HG03196 (cell line): ENCODE measurements around the gene FERMT2.

ENCODE experiments used
- ATAC-seq: cut with Tn5 transposase; IDR thresholded peaks from one replicate; pipeline ENCODE4 v1.9.1; 2021; ENCODE audit not compliant: unreplicated experiment

FERMT2 gene

DNA sequence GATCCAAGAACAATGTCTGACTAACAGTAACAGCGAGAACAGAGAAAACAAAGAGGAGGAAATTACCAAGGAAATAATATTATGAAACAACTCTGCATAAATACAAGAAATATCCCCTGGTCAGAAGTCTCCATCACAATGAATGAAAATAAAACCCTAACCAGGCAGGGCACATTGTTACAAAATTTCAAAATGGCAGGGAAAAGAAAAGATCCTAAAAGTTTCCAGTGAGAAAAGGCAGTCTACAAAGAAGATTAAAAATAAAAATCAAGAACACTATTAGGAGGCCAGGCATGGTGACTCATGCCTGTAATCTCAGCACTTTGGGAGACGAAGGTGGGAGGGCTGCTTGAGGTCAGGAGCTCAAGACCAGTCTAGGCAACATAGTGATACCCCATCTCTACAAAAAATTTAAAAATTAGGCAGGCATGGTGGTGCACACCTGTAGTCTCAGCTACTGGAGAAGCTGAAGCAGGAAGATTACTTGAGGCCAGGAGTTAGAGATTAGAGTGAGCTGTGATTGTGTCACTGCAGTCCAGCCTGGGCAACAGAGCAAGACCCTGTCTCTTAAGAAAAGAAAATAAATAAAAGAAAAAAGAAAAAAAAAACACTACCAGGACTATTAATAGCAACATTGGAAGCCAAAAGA lies 47.8 kb downstream of the FERMT2 start:
- no peak for ATAC-seq

DNA sequence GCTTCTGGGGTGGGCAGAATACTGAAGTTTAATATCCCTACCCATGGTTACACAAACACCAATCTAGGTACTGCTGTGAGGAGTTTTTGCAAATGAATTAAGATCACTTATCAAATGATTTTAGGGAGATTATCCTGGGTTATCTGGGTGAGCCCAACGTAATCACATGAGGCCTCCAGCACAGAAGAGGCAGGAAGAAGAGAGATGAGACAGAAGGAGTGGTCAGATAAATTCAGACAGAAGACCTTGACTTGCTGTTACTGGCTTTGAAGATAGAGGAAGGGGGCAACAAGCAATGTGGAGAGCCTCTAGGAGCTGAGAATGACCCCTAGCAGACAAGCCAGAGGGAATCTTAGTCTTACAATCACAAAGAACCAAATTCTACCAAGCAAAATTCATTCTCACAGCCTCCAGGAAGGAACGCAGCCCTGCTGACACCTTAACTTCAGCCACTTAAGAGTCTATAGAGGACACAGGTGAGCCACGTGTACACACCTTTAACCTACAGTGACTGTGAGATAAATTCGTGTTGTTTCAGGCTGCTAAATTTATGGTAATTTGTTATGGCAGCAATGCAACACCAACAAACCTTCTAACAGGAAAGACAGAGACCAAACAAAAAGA lies 49.4 kb downstream of the FERMT2 start:
- no peak for ATAC-seq

DNA sequence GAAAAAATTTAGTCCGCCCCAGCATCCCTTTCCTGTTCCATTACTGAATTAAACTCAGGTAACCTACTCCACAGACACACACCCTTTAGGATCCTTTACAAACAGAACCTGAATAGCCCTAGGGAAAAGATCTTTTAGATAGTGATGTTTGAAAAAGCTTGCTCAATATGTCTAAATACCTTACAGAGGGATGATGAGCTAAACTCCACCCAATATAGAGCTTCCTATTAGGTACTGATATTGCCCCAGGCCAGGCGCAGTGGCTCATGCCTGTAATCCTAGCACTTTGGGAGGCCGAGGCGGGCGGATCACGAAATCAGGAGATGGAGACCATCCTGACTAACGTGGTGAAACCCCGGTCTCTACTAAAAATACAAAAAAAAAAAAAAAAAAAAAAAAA lies 50.1 kb downstream of the FERMT2 start:
- no peak for ATAC-seq

DNA sequence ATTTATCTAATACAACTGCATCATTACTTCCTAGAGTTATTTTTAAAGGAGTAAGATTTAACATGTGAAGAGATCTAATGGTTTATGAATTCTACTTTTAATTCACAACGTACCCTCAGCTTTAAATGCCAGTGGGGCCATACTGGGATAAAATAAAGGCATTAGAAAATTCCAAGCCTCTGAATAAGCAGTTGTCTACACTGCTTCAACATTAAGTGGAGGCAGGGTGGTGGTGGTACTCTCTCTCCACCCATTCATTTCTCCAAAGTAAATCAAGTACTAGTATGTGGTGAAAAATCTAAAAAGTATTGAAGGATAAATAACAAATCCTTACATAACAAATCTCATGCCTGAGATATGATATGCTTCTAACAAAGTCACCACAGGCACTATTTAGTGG lies 52.4 kb downstream of the FERMT2 start:
- ATAC-seq = no peak

DNA sequence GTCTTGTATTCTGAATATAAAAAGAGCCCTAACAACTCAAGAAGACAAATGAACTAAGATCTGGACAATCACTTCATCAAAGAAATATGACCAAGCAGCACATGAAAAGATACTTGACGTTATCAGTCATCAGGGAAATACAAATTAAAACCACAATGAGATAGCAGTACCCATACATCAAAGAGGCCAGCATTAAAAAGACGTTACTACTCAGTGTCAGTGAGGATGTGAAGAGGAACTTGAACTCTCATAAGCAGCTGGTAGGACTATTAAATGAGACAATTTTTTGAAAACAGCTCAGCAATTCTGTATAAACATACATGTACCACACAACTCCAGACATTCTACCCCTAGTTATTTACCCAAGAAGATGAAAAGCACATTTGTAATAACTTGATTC lies 55.9 kb downstream of the FERMT2 start:
- no peak for ATAC-seq

DNA sequence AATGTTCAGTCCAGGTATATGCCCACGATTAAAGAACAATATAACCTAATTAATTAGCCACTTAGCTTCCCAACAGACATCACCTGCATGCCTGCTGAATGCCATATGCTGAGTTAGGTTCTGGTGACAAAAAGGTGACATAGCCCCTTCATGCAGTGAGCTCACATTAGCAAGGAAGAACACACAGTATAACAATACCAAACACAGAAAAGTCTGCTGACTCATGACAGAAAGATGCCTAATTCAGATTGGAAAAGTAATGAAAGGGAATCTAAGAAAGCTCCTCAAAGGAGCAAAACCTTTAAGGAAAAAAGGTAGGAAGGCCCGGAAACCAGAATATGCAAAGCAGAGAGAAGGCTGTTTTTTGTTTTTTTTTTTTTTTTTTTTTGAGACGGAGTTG lies 59.0 kb downstream of the FERMT2 start:
- no peak for ATAC-seq

DNA sequence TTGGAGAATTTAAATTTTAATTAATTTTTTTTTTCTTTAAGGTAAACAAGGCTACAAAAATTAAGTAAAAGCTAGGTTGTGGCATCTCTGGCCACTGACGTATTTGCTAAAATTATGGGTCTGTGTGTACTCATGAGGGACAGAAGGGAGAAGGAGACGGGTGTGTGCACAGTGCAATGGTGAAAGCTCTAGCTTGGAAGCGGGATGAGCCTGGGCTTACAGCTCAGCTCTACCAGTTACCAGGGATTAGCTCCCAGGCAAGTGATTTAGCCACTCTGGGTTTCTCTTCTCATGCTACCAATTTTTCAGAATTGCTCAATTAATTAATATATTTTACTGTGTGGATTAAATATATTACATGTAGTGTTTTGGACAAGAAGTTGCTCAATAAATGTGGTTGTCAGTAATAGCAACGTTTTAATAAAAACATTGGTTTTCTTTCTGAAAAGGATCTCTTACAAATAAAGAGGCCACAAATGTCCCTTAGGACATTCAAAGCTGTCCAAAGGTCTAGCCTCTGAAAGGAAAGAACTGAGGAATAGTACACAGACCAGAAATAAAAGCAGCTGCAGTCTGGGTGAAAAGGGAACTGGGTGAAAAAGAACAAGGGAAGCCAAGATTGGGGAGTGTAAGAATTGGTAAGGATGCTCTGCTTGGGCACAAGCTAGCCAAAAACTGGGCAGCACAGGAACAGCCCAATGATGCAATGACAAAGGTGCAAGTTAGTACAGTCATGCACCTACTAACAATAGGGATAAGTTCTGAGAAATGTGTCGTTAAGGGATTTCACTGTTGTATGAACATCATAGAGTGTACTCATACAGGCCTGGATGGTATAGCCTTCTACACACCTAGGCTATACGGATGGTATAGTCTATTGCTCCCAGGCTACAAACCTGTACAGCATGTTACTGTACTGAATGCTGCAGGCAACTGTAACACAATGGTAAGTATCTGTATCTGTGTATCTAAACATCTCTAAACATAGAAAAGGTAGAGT lies 61.7 kb downstream of the FERMT2 start:
- ATAC-seq = no peak

DNA sequence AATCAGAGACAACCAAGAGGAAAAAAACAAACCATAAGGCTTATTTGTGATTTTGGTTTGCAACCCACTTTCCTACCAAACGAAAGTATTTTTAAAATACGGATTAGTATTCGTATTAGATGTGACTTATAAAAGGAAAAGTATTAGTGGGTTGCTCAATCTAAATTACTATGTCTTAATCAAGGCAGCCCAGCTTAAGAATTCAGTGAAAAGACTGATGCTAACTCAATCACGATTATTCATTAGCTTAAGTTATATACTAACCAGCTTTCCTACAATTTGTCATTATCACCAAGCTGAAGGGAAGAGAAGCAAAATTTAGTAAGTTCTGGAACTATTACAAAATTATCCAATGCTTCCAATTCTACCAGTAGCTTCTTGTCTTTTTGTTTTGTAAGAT lies 62.7 kb downstream of the FERMT2 start:
- no peak for ATAC-seq

DNA sequence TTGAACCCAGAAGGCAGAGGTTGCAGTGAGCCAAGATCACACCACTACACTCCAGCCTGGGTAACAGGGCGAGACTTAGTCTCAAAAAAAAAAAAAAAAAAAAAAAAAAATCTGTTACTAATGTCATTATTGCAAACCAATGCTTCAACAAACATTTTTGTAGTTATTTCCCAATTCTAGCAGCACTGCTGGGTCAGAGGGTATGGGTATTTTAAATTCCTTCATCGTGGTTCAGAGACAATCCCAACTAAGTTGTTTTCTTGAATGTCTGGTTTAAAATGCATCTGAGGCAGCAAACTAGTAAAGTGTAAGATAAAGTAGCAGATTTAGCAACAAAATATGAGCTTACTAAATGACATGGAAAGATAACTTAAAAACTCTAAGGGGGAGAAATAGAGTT lies 65.6 kb downstream of the FERMT2 start:
- no peak for ATAC-seq

DNA sequence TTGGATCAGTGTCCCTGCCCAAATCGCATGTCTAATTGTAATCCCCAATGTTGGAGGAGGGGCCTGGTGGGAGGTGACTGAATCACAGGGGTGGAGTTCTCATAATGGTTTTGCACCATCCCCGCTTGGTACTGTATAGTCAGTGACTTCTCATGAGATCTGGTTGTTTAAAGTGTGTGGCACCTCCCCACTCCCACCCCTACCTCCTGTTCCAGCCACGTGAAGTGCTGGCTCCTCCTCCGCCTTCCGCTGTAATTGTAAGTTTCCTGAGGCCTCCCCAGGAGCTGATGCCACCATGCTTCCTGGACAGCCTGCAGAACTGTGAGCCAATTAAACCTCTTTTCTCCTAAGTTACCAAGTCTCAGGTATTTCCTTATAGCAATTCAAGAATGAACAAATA lies 67.2 kb downstream of the FERMT2 start:
- no peak for ATAC-seq

DNA sequence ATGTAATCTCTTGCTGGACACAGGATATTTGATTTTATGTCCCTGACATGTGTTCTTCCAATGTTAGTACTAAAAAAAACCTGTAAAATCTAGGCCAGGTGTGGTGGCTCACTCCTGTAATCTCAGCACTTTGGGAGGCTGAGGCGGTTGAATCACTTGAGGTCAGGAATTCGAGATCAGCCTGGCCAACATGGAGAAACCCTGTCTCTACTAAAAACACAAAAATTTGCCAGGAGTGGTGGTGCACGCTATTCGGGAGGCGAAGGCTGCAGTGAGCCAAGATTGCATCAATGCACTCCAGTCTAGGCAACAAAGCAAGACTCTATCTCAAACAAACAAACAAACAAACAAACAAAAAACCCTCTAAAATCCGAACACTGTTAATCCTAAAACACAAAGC lies 68.0 kb downstream of the FERMT2 start:
- ATAC-seq = no peak

DNA sequence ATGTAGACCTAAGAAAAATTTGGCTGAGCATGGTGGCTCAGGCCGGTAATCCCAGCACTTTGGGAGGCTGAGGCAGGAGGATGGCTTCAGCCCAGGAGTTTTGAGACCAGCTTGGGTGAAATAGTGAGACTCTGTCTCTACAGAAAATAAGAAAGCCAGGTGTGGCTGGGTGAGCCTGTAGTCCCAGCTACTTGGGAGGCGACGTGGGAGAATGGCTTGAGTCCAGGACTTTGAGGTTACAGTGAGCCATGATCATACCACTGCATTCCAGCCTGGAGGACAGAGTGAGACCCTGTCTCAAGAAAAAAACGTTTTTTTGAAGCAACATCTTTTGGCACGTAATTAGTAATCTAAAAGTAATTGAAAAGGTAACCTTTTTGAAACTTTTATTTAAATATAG lies 70.9 kb downstream of the FERMT2 start:
- ATAC-seq = no peak

DNA sequence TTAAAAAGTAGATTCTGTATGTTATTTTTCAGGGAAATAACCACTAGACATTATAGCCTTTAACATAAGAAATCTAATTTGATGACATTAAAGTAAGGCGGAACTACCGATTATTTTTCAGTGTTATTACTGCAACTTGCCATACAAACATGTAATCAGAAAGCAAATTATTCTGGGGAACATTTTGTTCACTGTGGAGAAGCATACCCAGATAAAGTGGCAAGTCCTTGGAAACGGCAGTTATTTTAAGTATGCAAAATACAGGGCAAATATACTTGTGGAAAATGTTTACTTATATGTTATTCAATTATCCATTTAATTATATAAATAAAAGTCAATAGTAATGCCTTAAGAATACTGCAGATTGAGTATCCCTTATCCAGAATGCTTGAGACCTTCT lies 71.9 kb downstream of the FERMT2 start:
- no peak for ATAC-seq

DNA sequence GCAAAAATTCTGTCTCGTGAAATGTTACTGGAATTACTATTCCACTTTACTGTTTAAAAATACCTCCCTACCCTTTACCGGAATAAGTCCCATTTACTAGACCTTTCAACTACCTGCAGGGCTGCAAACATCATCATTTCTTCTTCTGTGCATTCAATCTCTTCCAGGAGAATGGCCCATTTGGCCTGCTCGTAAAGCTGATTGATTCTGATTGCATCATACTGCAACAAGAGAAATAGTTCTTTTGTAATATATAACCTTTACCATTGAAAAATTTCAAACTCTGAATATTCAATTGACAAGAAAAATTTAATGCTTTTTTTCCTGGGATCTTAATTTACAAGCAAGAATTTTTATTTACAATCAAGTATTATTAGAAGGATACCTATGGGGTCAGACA lies 72.4 kb downstream of the FERMT2 start:
- no peak for ATAC-seq

DNA sequence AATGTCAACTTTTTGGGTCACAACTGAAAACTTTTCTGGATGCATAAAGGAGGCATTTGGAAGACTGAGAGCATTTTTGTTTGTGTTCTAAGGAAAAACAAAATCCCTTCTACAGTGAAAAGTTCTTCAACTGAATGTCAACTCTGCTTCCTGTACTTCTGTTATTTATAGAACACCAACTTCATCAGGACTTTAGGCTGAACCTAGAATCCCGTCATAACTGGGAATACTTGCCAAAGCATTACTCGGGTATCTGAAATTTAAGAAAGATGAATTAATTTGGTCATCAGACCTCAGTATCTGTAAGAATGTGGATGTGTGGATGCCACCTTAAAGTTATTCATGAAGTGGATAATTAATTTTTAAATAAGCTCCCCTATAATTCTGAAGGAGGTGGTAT lies 73.2 kb downstream of the FERMT2 start:
- ATAC-seq = no peak

DNA sequence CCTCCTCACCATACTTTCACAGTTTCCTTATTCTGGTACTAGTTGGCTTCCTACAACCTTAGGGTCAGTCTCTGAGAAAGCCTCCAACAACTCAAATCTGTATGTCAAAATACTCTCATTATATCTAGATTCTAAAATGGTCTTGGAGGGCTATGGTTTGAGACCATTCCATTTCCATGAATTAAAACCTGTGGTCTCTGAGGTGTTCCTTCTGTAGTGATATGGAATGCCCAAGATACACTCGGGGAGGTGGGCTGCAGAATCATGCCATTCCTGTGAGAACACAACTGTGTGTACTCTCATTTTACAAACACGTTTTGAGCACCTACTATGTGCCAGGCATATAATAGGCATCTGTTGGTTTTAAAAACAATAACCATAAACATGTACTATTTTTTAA lies 74.0 kb downstream of the FERMT2 start:
- ATAC-seq = no peak

DNA sequence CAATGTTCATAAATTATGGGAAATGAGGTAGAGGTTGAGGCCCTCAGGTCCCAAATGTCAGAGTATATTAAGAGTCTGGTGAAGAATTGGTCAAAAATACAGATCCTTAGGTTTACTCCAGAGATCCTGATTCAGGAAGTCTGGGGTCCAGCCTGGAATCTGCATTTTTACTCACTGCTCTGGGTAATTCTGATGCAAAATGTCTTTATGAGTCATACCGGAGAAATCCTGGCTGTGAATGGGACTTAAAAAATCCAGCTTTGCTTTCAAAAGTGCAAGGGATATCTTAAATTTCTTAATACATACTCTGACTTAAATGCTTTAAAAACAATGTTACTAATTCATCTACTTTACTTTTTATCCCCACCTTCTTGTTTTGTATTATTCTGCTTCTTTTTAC lies 74.5 kb downstream of the FERMT2 start:
- ATAC-seq = no peak

DNA sequence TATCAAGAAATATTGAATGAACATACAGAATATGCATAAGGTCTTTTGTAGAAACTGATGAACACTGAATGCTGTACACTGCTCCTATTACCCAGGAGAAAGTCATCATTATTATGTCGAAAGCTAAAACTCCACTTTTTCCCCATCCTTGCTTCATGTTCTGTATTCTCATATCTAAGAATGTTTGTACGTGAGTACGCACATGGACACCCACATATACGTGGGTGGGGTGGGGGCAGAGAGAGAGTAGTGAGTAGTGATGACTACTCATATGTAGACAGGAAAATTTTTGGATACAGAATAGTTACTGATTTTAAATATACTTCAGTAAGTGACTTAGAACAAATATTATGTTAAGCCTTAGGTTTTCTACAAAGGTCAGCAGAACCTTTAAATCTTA lies 75.1 kb downstream of the FERMT2 start:
- no peak for ATAC-seq

DNA sequence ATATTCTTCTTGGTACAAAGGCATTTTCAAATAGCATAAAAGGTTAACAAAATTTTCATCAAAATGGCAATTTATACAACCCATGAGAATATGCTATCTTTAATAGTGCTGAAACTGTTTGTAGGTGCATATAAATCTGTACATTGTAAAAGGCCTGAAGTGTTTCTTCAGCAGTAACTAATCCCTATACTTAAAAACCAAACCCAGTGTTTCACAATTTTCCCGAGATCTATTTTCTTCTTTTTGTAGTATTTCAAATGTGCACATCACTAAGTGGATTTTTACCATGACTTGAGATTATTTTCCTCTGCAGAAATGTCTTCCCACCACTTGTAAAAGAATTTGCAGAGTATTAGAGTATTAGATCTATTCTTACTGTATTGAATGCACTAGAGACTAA lies 76.5 kb downstream of the FERMT2 start:
- no peak for ATAC-seq

DNA sequence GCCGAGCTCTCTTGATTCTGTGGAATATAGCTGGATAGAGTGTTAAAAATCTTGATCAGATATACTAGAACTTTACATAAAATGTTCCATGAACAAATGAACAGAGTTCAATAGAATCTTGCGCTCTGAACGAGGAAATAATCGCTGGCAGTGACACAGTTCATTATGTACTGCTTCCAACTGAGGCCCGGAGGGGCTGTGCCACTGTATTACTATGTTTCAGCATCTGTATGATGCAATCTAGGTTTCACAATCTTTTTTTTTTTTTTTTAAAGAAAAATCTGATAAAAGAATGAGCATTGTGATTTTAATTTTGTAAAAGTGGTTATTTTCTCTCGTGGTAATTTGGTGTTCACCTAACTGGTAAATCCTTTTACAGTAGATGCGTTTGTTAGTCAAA lies 77.2 kb downstream of the FERMT2 start:
- ATAC-seq = no peak

DNA sequence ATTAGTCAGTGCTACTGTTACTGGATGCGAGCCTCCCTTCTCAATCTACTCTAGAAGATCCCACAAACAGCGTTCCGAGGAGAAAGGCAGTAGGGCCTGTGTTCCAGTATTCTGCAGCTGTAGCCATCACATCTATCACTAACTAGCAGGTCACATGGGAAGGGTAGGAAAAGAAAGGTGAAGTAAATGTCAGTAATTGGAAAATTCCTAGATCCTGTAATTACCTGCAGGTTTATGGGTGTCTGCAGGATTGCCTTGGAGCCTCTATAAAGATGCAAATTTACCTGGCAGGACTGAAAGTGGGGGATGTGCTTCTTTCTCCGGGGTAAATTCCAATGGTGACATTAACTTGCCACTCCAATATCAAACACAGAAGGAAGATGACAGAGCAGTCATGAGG lies 77.8 kb downstream of the FERMT2 start:
- no peak for ATAC-seq

DNA sequence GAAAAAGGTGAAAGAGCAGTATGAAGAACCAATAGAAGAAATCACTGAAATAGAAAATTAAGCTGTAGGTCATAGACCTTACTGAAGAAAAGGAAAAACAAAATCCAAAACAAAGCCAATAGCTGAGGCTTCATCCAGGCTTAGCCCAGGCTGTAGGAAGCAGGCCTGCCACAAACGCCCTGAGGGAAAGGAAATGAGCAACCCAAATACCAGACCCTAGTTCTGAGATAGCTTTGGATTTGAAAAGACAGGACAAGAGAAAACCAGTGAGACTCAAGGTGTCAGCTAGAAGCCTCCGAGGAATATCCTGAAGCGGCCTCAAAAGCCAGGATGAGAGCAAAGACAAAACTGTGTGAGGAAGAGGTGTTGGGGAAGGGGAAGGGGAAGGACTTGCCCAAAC lies 79.2 kb downstream of the FERMT2 start:
- no peak for ATAC-seq
